SK-N-SH (cell line): ENCODE results near the gene ATG3.

Experiments
- ELF1 ChIP-seq: IDR thresholded peaks from 2 replicates; pipeline ENCODE4 v1.4.0; 2012
- EP300 ChIP-seq, 2 experiments: IDR thresholded peaks; 2 replicates each; pipeline versions ENCODE4 v1.4.0 to v1.6.1; 2012; ENCODE audit warnings: borderline replicate concordance in 1 of 2, low read depth in 1 of 2, low read length in 1 of 2
- EZH2phosphoT487 ChIP-seq: fragments of 200-600 bp; sonication (generic); IDR thresholded peaks from 2 replicates; pipeline ENCODE4 v1.6.1; 2017; ENCODE audit warnings: low read depth, mixed run types, mild to moderate bottlenecking, antibody characterized with exemption, moderate library complexity, borderline replicate concordance
- GABPA ChIP-seq: IDR thresholded peaks from 2 replicates; pipeline ENCODE4 v1.4.0; 2012; ENCODE audit warnings: low read depth, mild to moderate bottlenecking
- MAX ChIP-seq: IDR thresholded peaks from 2 replicates; pipeline ENCODE4 v1.4.0; 2012; ENCODE audit warnings: low read depth
- POLR2AphosphoS5 ChIP-seq: IDR thresholded peaks from 2 replicates; pipeline ENCODE4 v1.6.1; 2012; ENCODE audit warnings: low read depth, low read length
- USF2 ChIP-seq: fragments of 150-350 bp; IDR thresholded peaks from 2 replicates; pipeline ENCODE4 v1.6.1; 2017; ENCODE audit warnings: antibody characterized with exemption, low read length, low read depth, borderline replicate concordance
- ZBTB33 ChIP-seq: IDR thresholded peaks from 2 replicates; pipeline ENCODE4 v1.4.0; 2012; ENCODE audit warnings: low read depth, borderline replicate concordance
- TF ChIP-seq, protein P1 (sequence below): fragments of 200-600 bp; sonication (generic); IDR thresholded peaks from 2 replicates; pipeline ENCODE4 v1.6.1; 2017; ENCODE audit warnings: antibody characterized with exemption, mild to moderate bottlenecking, moderate library complexity
- TF ChIP-seq, protein P2 (sequence below): IDR thresholded peaks from 2 replicates; pipeline ENCODE4 v1.4.0; 2012; ENCODE audit warnings: low read depth, borderline replicate concordance

DNA sequence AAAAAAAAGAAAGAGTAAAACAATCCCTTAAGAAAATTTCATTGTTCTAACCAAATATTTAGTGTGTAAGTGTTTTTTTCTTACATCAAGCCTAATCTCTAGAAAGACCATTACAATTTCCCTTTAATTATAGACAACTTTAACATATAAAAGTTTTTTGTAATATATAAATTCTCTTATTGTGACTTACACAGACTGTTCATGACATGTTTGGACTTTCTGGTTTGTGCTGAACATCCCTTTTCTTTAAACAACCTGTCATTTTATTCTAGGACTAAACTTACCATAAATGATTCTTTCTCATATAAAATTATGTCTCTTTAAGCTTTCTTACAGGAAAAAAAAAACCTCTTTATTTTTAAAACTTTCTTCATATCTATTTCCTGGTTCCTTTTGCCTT lies 49.4 kb downstream of the ATG3 start:
- TF ChIP-seq ZBTB33, result no peak
- TF ChIP-seq, protein P1, sequence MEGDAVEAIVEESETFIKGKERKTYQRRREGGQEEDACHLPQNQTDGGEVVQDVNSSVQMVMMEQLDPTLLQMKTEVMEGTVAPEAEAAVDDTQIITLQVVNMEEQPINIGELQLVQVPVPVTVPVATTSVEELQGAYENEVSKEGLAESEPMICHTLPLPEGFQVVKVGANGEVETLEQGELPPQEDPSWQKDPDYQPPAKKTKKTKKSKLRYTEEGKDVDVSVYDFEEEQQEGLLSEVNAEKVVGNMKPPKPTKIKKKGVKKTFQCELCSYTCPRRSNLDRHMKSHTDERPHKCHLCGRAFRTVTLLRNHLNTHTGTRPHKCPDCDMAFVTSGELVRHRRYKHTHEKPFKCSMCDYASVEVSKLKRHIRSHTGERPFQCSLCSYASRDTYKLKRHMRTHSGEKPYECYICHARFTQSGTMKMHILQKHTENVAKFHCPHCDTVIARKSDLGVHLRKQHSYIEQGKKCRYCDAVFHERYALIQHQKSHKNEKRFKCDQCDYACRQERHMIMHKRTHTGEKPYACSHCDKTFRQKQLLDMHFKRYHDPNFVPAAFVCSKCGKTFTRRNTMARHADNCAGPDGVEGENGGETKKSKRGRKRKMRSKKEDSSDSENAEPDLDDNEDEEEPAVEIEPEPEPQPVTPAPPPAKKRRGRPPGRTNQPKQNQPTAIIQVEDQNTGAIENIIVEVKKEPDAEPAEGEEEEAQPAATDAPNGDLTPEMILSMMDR, result no peak
- TF ChIP-seq USF2, result no peak
- TF ChIP-seq, protein P2, sequence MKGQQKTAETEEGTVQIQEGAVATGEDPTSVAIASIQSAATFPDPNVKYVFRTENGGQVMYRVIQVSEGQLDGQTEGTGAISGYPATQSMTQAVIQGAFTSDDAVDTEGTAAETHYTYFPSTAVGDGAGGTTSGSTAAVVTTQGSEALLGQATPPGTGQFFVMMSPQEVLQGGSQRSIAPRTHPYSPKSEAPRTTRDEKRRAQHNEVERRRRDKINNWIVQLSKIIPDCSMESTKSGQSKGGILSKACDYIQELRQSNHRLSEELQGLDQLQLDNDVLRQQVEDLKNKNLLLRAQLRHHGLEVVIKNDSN, result no peak
- no peak for TF ChIP-seq MAX
- no peak for TF ChIP-seq EZH2phosphoT487
- TF ChIP-seq ELF1, result no peak
- TF ChIP-seq POLR2AphosphoS5, result no peak
- no peak for TF ChIP-seq GABPA
- no peak for TF ChIP-seq EP300 (IDR thresholded peaks at IDR 0.05; ENCODE audit: borderline replicate concordance in 1 of 2, low read depth in 1 of 2, low read length in 1 of 2)
